Measurements from ENCODE around the gene NEUROG2. TPM values are rescaled to one million over a fixed set of nuclear protein-coding genes. Genes with fewer than 3 reads are reported as not detected.
A peak's percentile ranks its signal among the peaks of the same experiment; 100 is the strongest.
"Not testable (repeated sequence)": the region's sequence is repeated elsewhere in the genome, so short reads cannot be mapped to it uniquely, and the experiment has no call there.

Gene NEUROG2
- total RNA-seq, 1 donor from 2014 or later: 4.2 TPM

GRCh38 chr4:112526061-112526460 is 10.1 kb upstream of the NEUROG2 start:
- no peaks in the 10 kb centered on the region for H3K36me3 Mint-ChIP-seq (ENCODE audit: low read depth)

GRCh38 chr4:112523764-112524505 is 8.0 kb upstream of the NEUROG2 start:
- peaks cover 43% of the 10 kb centered on the region for H3K4me1 Mint-ChIP-seq
- no peak overlapping the region for H3K27ac Mint-ChIP-seq (ENCODE audit: unreplicated experiment)
- peak; percentile 75 for DNase-seq (ENCODE audit: low read depth, low spot score)
- TF ChIP-seq CTCF (conservative IDR thresholded peaks at IDR 0.05): peak; percentile 89
- H3K9me3 Mint-ChIP-seq: no peaks in the 10 kb centered on the region
- peak overlapping the region; percentile 65 for H3K4me3 Mint-ChIP-seq
- H3K36me3 Mint-ChIP-seq (ENCODE audit: low read depth): no peaks in the 10 kb centered on the region
- H3K27me3 Mint-ChIP-seq (ENCODE audit: low read depth): peaks cover 91% of the 10 kb centered on the region

More at GRCh38 chr4:112526061-112526460, 10.1 kb upstream of the NEUROG2 start:
- H3K27me3 Mint-ChIP-seq (ENCODE audit: low read depth): peaks cover 74% of the 10 kb centered on the region
- TF ChIP-seq CTCF (conservative IDR thresholded peaks at IDR 0.05): no peak
- H3K27ac Mint-ChIP-seq (ENCODE audit: unreplicated experiment): no peak overlapping the region
- peaks cover 27% of the 10 kb centered on the region for H3K4me1 Mint-ChIP-seq
- peak overlapping the region; percentile 35 for H3K4me3 Mint-ChIP-seq
- DNase-seq (ENCODE audit: low read depth, low spot score): no peak
- no peaks in the 10 kb centered on the region for H3K9me3 Mint-ChIP-seq

GRCh38 chr4:112523008-112523721 is 7.2 kb upstream of the NEUROG2 start:
- peak; percentile 34 for TF ChIP-seq CTCF (conservative IDR thresholded peaks at IDR 0.05)
- peak; percentile 46 for DNase-seq (ENCODE audit: low read depth, low spot score)

GRCh38 chr4:112522431-112522830 is 6.5 kb upstream of the NEUROG2 start:
- H3K36me3 Mint-ChIP-seq (ENCODE audit: low read depth); H3K9me3 Mint-ChIP-seq; DNase-seq (ENCODE audit: low read depth, low spot score); H3K27ac Mint-ChIP-seq (ENCODE audit: unreplicated experiment): not testable (repeated sequence)
- Mint-ChIP-seq H3K4me1 (peaks cover 47% of the 10 kb centered on the region), H3K4me3 (peak overlapping the region; percentile 75), H3K27me3 (ENCODE audit: low read depth) (peaks cover 96% of the 10 kb centered on the region)

More at GRCh38 chr4:112523008-112523721, 7.2 kb upstream of the NEUROG2 start:
- peak overlapping the region; percentile 75 for H3K4me3 Mint-ChIP-seq
- no peak overlapping the region for H3K27ac Mint-ChIP-seq (ENCODE audit: unreplicated experiment)
- no peaks in the 10 kb centered on the region for H3K36me3 Mint-ChIP-seq (ENCODE audit: low read depth)
- peaks cover 43% of the 10 kb centered on the region for H3K4me1 Mint-ChIP-seq
- H3K27me3 Mint-ChIP-seq (ENCODE audit: low read depth): peaks cover 95% of the 10 kb centered on the region
- no peaks in the 10 kb centered on the region for H3K9me3 Mint-ChIP-seq

GRCh38 chr4:112521123-112522023 is 5.4 kb upstream of the NEUROG2 start:
- DNase-seq (ENCODE audit: low read depth, low spot score): no peak
- Mint-ChIP-seq H3K36me3 (ENCODE audit: low read depth) (no peaks in the 10 kb centered on the region), H3K4me1 (peaks cover 55% of the 10 kb centered on the region), H3K27me3 (ENCODE audit: low read depth) (peaks cover 98% of the 10 kb centered on the region), H3K27ac (ENCODE audit: unreplicated experiment) (no peak overlapping the region), H3K9me3 (no peaks in the 10 kb centered on the region), H3K4me3 (peak overlapping the region; percentile 71)
- no peak for TF ChIP-seq CTCF (conservative IDR thresholded peaks at IDR 0.05)
